ENCODE data around the gene PDE1C.

PDE1C gene

DNA sequence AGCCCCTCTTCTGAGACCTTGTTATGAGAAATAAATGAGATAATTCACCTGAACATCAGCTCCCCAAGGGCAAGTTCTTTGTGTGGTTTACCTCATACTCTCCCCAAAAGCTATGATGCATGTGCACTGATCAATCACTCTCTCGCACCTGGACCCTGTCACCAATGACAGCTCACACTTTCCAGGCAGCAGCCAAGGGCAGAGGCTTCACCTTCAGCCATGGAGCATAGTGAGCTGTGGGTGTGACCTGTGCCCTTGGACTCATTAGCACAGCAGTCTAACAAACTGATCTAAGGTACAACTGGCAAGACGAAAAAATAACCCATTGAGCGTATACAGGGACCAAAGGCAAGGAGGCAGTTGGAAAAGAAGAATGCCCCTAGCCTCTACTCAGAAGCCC, 17.0 kb downstream of the PDE1C start:
- no peak overlapping the region for H3K27ac ChIP-seq
- TF ChIP-seq, protein P1, sequence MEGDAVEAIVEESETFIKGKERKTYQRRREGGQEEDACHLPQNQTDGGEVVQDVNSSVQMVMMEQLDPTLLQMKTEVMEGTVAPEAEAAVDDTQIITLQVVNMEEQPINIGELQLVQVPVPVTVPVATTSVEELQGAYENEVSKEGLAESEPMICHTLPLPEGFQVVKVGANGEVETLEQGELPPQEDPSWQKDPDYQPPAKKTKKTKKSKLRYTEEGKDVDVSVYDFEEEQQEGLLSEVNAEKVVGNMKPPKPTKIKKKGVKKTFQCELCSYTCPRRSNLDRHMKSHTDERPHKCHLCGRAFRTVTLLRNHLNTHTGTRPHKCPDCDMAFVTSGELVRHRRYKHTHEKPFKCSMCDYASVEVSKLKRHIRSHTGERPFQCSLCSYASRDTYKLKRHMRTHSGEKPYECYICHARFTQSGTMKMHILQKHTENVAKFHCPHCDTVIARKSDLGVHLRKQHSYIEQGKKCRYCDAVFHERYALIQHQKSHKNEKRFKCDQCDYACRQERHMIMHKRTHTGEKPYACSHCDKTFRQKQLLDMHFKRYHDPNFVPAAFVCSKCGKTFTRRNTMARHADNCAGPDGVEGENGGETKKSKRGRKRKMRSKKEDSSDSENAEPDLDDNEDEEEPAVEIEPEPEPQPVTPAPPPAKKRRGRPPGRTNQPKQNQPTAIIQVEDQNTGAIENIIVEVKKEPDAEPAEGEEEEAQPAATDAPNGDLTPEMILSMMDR (conservative IDR thresholded peaks at IDR 0.05) = no peak
- TF ChIP-seq ZFX (IDR thresholded peaks at IDR 0.05) = no peak

GRCh38 chr7:32051128-32051527, 19.1 kb downstream of the PDE1C start:
- TF ChIP-seq, protein P1 (conservative IDR thresholded peaks at IDR 0.05) = no peak
- TF ChIP-seq ZFX (IDR thresholded peaks at IDR 0.05) = no peak
- H3K27ac ChIP-seq = no peak overlapping the region

DNA sequence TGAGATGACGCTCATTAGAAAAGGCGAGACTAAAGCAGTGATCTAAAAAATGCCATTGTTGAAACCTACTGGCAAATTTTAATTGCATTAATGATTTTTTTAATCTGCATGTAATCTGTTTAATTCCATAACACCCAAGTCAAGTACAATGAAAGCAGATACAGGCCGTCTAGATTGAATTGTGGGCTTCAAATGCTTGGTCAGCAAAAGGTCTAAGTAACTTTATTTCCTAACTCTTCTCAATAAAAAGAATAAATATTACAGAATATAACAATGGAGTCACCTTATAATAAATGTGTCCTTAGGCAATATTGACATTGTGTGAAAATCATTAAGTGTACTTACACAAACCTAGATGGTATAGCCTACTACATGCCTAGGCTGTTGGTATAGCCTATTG, 20.6 kb downstream of the PDE1C start:
- H3K27ac ChIP-seq = no peak overlapping the region
- no peak for TF ChIP-seq ZFX (IDR thresholded peaks at IDR 0.05)
- TF ChIP-seq, protein P1 (conservative IDR thresholded peaks at IDR 0.05) = no peak

DNA sequence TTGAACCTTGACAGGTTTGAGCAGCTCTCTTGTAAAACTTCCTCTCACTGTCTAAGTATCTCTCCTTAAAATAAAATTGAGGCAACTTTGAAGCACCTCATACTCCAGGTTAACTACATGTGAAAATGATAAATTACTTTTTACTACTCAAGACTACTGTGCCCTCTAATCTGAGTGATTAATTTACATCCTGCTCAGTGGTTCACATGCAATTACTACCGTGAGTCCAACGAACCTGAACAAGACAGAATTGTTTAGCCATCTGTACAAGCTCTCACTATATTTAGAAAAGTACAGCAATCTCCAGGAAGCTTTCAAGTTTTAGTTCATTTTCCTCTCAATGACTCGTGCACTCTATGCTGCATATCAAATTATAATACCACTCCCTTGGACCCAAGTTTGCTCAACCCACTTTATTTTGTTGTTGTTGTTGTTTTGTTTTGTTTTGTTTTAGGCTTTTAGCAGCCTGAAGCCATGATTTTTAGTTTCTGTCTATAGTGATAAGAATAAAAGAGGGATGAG, 21.2 kb downstream of the PDE1C start:
- TF ChIP-seq, protein P1 (conservative IDR thresholded peaks at IDR 0.05) = no peak
- no peak for TF ChIP-seq ZFX (IDR thresholded peaks at IDR 0.05)
- H3K27ac ChIP-seq = no peak overlapping the region

DNA sequence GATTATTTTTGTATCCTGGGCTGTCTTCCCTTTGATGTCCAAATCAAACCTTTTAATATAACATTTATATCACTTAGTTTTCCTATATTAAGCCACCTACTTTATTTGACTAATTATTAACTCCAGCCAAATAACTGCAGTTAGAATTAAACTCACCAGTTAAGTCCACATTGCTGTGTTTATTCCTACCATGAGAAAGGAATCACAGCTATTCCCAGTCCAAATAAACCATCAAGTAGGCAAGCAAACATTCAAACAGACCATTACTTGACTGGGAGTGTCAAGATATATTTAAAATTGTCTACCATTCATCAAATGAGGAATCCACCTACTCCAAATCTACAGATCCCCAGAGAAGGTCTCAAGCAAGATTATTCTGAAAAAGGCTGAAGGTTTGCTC, 22.4 kb downstream of the PDE1C start:
- no peak for TF ChIP-seq ZFX (IDR thresholded peaks at IDR 0.05)
- TF ChIP-seq, protein P1 (conservative IDR thresholded peaks at IDR 0.05) = no peak

DNA sequence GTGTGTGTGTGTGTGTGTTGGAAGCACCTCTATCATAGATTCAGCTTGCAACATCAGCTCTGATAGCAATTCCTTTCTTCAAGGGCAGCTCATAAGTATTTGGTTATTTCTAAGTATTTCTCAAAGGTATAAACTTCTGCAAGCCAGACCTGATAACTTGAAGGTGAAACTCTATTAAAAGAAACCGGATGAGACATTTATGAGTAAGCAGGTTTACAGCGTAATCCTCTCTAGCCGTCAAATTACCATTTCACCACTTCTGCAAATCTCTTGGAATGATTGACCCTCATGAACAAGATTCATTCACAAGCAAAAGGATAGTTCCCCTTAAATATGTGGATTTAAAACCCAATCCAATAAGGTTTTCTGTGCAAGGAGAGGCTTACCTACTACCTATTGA, 23.1 kb downstream of the PDE1C start:
- TF ChIP-seq, protein P1 (conservative IDR thresholded peaks at IDR 0.05) = no peak
- TF ChIP-seq ZFX (IDR thresholded peaks at IDR 0.05) = no peak
- no peak overlapping the region for H3K27ac ChIP-seq

More for the DNA sequence above, 22.4 kb downstream of the PDE1C start:
- no peak overlapping the region for H3K27ac ChIP-seq

GRCh38 chr7:32045228-32045627, 25.0 kb downstream of the PDE1C start:
- no peak overlapping the region for H3K27ac ChIP-seq
- TF ChIP-seq, protein P1 (conservative IDR thresholded peaks at IDR 0.05) = no peak
- no peak for TF ChIP-seq ZFX (IDR thresholded peaks at IDR 0.05)
